ENCODE results near the gene TSC22D3.

GRCh38 chrX:107673933-107674479 is 101.6 kb downstream of the TSC22D3 start:
- TF ChIP-seq CTCF (IDR thresholded peaks at IDR 0.05) = peak in 1 of 6 experiments; percentile 18
- TF ChIP-seq POLR2A (IDR thresholded peaks at IDR 0.05) = no peak
